HCT116 (cell line): ENCODE data around the gene ESR2. TPM values are rescaled to one million over a fixed set of nuclear protein-coding genes. Genes with fewer than 3 reads are reported as not detected.

Source experiments
- ATAC-seq: fragments of 200-7000 bp; cut with Tn5 transposase; 2 replicates; pipeline ENCODE4 v1.9.1; 2020; ENCODE audit warnings: mild to moderate bottlenecking, moderate library complexity
- BruUV-seq: library from RNA; stranded (reverse); fragments of 400-500 nt; replicated peaks from 2 replicates; lab custom pipeline; 2021; lab: Mats Ljungman, UMichigan
- CTCF ChIA-PET: fragments of 300-600 bp; sonication (Branson Sonifier 250); formaldehyde crosslinking; loops from one replicate; lab custom pipeline; 2021; ENCODE audit warnings: antibody characterized with exemption; lab: Charles Lee
- POLR2A ChIA-PET: fragments of 300-600, 350-600 bp; sonication (Branson Sonifier 250); formaldehyde crosslinking; loops from one replicate; lab custom pipeline; 2021; ENCODE audit warnings: antibody characterized with exemption; lab: Charles Lee
- RAD21 ChIA-PET, 2 experiments: fragments of 300-600 bp; sonication (Branson Sonifier 250); formaldehyde crosslinking; loops; one replicate each; lab custom pipeline; 2023; ENCODE audit warnings: low total read pairs in 2 of 2; ENCODE audit not compliant: uncharacterized antibody in 2 of 2, unreplicated experiment in 2 of 2, low non-redundant PET in 1 of 2; lab: Charles Lee
- DNase-seq: peaks from one replicate; pipeline ENCODE4 v3.0.0-alpha.2; 2010; ENCODE audit warnings: low read depth, low spot score
- H2AFZ ChIP-seq: fragments of 200-600 bp; shearing (Covaris generic), sonication (generic); 2 replicates; pipeline ENCODE4 v1.6.1; 2017; ENCODE audit warnings: low read depth, mixed run types, mixed read lengths, antibody characterized with exemption, low read length; ENCODE audit not compliant: poor library complexity, severe bottlenecking
- H3K27ac ChIP-seq: 2 replicates; pipeline ENCODE4 v1.5.1; 2012; ENCODE audit warnings: low read depth, low read length
- H3K27me3 ChIP-seq: fragments of 200-600 bp; sonication (generic); 2 replicates; pipeline ENCODE4 v1.6.1; 2016; ENCODE audit warnings: mixed run types, low read length, mixed read lengths; ENCODE audit not compliant: insufficient read depth
- H3K36me3 ChIP-seq, 2 experiments: fragments of 200-500 bp in 1 of 2; fragments of 200-600 bp in 1 of 2; sonication (Bioruptor generic) in 1 of 2; sonication (generic) in 1 of 2; 2 replicates each; pipeline versions ENCODE4 v1.5.1 to v1.6.1; 2014 to 2016; ENCODE audit warnings: low read length in 2 of 2, inconsistent platforms in 1 of 2, mixed read lengths in 1 of 2, mixed run types in 1 of 2; ENCODE audit not compliant: insufficient read depth in 2 of 2, control insufficient read depth in 1 of 2
- H3K4me1 ChIP-seq, 2 experiments: fragments of 200-600 bp in 1 of 2; sonication (generic) in 1 of 2; 2 replicates each; pipeline versions ENCODE4 v1.5.1 to v1.6.1; 2012 to 2017; ENCODE audit warnings: low read length in 2 of 2, inconsistent platforms in 1 of 2, mild to moderate bottlenecking in 1 of 2, mixed read lengths in 1 of 2, mixed run types in 1 of 2, moderate library complexity in 1 of 2; ENCODE audit not compliant: insufficient read depth in 2 of 2, control insufficient read depth in 1 of 2
- H3K4me2 ChIP-seq: fragments of 200-600 bp; sonication (generic); 2 replicates; pipeline ENCODE4 v1.6.1; 2017; ENCODE audit warnings: mixed run types, low read length, mixed read lengths
- H3K4me3 ChIP-seq, 2 experiments: fragments of 200-600 bp in 1 of 2; sonication (generic) in 1 of 2; replicated peaks in 1 of 2; 2 replicates each; pipeline ENCODE4 v1.5.1; 2011 to 2016; ENCODE audit warnings: low read length in 2 of 2, control low read depth in 1 of 2, low read depth in 1 of 2, mild to moderate bottlenecking in 1 of 2, mixed read lengths in 1 of 2, mixed run types in 1 of 2
- H3K79me2 ChIP-seq: fragments of 200-600 bp; sonication (generic); 2 replicates; pipeline ENCODE4 v1.6.1; 2017; ENCODE audit warnings: mild to moderate bottlenecking, mixed run types, low read length, moderate library complexity, mixed read lengths; ENCODE audit not compliant: insufficient read depth
- H3K9ac ChIP-seq: fragments of 200-600 bp; sonication (generic); 2 replicates; pipeline ENCODE4 v1.6.1; 2016; ENCODE audit warnings: low read length, mixed read lengths
- H3K9me2 ChIP-seq: fragments of 200-600 bp; sonication (generic), shearing (Covaris generic); 2 replicates; pipeline ENCODE4 v1.6.1; 2017; ENCODE audit warnings: mixed run types, mild to moderate bottlenecking, moderate library complexity; ENCODE audit not compliant: insufficient read depth
- H3K9me3 ChIP-seq, 2 experiments: fragments of 200-500 bp in 1 of 2; fragments of 200-600 bp in 1 of 2; sonication (Bioruptor generic) in 1 of 2; sonication (generic) in 1 of 2; 2 replicates each; pipeline ENCODE4 v1.6.1; 2014 to 2017; ENCODE audit warnings: low read length in 2 of 2, mixed read lengths in 2 of 2, inconsistent platforms in 1 of 2, low read depth in 1 of 2, mild to moderate bottlenecking in 1 of 2, mixed run types in 1 of 2, moderate library complexity in 1 of 2; ENCODE audit not compliant: control insufficient read depth in 1 of 2, insufficient read depth in 1 of 2
- H4K20me1 ChIP-seq: fragments of 200-600 bp; sonication (generic), shearing (Covaris generic); 2 replicates; pipeline ENCODE4 v1.6.1; 2017; ENCODE audit warnings: mixed run types, mild to moderate bottlenecking, moderate library complexity; ENCODE audit not compliant: insufficient read depth
- FOSL1 ChIP-seq: IDR thresholded peaks from 2 replicates; pipeline ENCODE4 v1.6.1; 2012; ENCODE audit warnings: low read depth
- RAD21 ChIP-seq: IDR thresholded peaks from 2 replicates; pipeline ENCODE4 v1.6.1; 2012; ENCODE audit warnings: low read depth, mild to moderate bottlenecking
- SRF ChIP-seq: IDR thresholded peaks from 2 replicates; pipeline ENCODE4 v1.6.1; 2012; ENCODE audit warnings: low read depth
- TCF7L2 ChIP-seq: IDR thresholded peaks from 2 replicates; pipeline ENCODE4 v1.7.0; 2011; ENCODE audit warnings: borderline replicate concordance, inconsistent platforms; ENCODE audit not compliant: insufficient read depth, insufficient read length; ENCODE audit errors: extremely low read depth
- intact Hi-C: fragments of 100-400 bp; cut with micrococcal nuclease; formaldehyde crosslinking; loops from 2 replicates; pipeline ENCODE4 v1.10.0; 2022
- total RNA-seq: library from RNA; stranded (reverse); gene quantifications from one replicate; pipeline ENCODE4 v1.2.1, GENCODE V29; 2021; ENCODE audit not compliant: unreplicated experiment
- TF ChIP-seq, protein P1 (sequence below): IDR thresholded peaks from 2 replicates; pipeline ENCODE4 v1.6.1; 2011; ENCODE audit warnings: mild to moderate bottlenecking, low read length, moderate library complexity; ENCODE audit not compliant: insufficient replicate concordance; ENCODE audit errors: extremely low read depth
- TF ChIP-seq, protein P2 (sequence below): IDR thresholded peaks from 2 replicates; pipeline ENCODE4 v1.6.1; 2012; ENCODE audit warnings: low read depth

Gene ESR2
- total RNA-seq, 1 experiment from 2014 or later = 0.32 TPM

DNA sequence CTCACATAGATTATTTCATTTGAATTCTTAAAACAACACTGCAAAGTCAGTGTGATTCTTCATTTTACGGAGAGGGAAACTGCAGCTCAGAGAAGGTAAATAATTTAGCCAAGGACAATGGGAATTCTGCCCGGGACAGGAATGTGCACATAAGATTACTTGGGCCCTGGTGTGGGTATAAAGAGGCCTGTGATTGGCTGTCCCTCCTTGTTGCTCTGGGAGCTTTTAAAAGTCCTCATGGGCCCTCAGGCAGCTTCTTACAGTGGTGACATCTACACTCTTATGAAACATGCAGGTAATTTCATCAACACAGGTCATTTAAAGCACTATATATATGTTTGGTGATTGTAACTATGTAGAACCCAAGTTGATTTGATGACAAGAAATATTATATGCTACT lies 100.3 kb downstream of the ESR2 start:
- Histone ChIP-seq H3K36me3 (no peaks in the 10 kb centered on the region), H3K9me2 (no peaks in the 10 kb centered on the region), H3K27me3 (no peaks in the 10 kb centered on the region), H4K20me1 (no peaks in the 10 kb centered on the region), H3K27ac (no peak overlapping the region), H3K9ac (no peak overlapping the region), H3K4me2 (no peak overlapping the region), H3K9me3 (no peaks in the 10 kb centered on the region), H3K4me3 (no peak overlapping the region), H3K79me2 (no peaks in the 10 kb centered on the region), H3K4me1 (peaks cover 0 to 8% of the 10 kb centered on the region in 2 experiments; a peak in 1 of 4 replicates), H2AFZ (no peak overlapping the region)
- ChIA-PET CTCF (no interaction called here), RAD21 (no interaction called here), POLR2A (no interaction called here)
- DNase-seq = no peak
- intact Hi-C loops = no loop called here
- TF ChIP-seq RAD21 = no peak
- TF ChIP-seq FOSL1 = no peak
- TF ChIP-seq SRF = no peak
- TF ChIP-seq, protein P1, sequence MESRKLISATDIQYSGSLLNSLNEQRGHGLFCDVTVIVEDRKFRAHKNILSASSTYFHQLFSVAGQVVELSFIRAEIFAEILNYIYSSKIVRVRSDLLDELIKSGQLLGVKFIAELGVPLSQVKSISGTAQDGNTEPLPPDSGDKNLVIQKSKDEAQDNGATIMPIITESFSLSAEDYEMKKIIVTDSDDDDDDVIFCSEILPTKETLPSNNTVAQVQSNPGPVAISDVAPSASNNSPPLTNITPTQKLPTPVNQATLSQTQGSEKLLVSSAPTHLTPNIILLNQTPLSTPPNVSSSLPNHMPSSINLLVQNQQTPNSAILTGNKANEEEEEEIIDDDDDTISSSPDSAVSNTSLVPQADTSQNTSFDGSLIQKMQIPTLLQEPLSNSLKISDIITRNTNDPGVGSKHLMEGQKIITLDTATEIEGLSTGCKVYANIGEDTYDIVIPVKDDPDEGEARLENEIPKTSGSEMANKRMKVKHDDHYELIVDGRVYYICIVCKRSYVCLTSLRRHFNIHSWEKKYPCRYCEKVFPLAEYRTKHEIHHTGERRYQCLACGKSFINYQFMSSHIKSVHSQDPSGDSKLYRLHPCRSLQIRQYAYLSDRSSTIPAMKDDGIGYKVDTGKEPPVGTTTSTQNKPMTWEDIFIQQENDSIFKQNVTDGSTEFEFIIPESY = no peak
- TF ChIP-seq TCF7L2 = no peak
- TF ChIP-seq, protein P2, sequence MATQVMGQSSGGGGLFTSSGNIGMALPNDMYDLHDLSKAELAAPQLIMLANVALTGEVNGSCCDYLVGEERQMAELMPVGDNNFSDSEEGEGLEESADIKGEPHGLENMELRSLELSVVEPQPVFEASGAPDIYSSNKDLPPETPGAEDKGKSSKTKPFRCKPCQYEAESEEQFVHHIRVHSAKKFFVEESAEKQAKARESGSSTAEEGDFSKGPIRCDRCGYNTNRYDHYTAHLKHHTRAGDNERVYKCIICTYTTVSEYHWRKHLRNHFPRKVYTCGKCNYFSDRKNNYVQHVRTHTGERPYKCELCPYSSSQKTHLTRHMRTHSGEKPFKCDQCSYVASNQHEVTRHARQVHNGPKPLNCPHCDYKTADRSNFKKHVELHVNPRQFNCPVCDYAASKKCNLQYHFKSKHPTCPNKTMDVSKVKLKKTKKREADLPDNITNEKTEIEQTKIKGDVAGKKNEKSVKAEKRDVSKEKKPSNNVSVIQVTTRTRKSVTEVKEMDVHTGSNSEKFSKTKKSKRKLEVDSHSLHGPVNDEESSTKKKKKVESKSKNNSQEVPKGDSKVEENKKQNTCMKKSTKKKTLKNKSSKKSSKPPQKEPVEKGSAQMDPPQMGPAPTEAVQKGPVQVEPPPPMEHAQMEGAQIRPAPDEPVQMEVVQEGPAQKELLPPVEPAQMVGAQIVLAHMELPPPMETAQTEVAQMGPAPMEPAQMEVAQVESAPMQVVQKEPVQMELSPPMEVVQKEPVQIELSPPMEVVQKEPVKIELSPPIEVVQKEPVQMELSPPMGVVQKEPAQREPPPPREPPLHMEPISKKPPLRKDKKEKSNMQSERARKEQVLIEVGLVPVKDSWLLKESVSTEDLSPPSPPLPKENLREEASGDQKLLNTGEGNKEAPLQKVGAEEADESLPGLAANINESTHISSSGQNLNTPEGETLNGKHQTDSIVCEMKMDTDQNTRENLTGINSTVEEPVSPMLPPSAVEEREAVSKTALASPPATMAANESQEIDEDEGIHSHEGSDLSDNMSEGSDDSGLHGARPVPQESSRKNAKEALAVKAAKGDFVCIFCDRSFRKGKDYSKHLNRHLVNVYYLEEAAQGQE = no peak
- no peak for ATAC-seq
- BruUV-seq = no TSS peak
